K562 (cell line): ENCODE measurements around the gene SPATA21. TPM values are rescaled to one million over a fixed set of nuclear protein-coding genes. Genes with fewer than 3 reads are reported as not detected.

ENCODE experiments used
- ATAC-seq: fragments of 200-7000 bp; cut with Tn5 transposase; 3 replicates; pipeline ENCODE4 v1.9.1; 2020; ENCODE audit warnings: moderate library complexity
- BruUV-seq: library from RNA; stranded (reverse); fragments of 400-500 nt; replicated peaks from 2 replicates; lab custom pipeline; 2021; lab: Mats Ljungman, UMichigan
- CTCF ChIA-PET: fragments of 300-600 bp; formaldehyde crosslinking; extraction: SDS; loops from one replicate; lab custom pipeline; 2021; ENCODE audit warnings: low intra/inter-chr PET ratio; lab: Yijun Ruan, JAX
- POLR2A ChIA-PET: fragments of 300-600, 350-650 bp; sonication (Branson Sonifier 250); formaldehyde crosslinking; extraction: SDS; loops from one replicate; lab custom pipeline; 2021; ENCODE audit warnings: antibody characterized with exemption, inconsistent platforms; lab: Yijun Ruan, JAX
- DNase-seq, 4 experiments: peaks; one replicate each; pipeline versions ENCODE4 v3.0.0 to v3.0.0-alpha.2; 2011 to 2018; ENCODE audit warnings: low spot score in 3 of 4, mixed read lengths in 3 of 4; ENCODE audit errors: extremely low read depth in 1 of 4
- FAIRE-seq: peaks from 2 replicates; lab custom pipeline; 2011; peaks lifted over from hg19 to GRCh38; lab: Jason Lieb, UNC
- H2AFZ ChIP-seq: 2 replicates; pipeline ENCODE4 v1.6.0; 2011; ENCODE audit warnings: low read depth, low read length, control low read depth, inconsistent platforms
- H3K27ac ChIP-seq: fragments of 200-600 bp; 3 replicates; pipeline ENCODE4 v1.8.0; 2011; ENCODE audit warnings: low read depth, mild to moderate bottlenecking, control low read depth, inconsistent platforms, low read length, moderate library complexity, mixed read lengths; ENCODE audit errors: extremely low read depth
- H3K27me3 ChIP-seq, 2 experiments: fragments of 300-600 bp in 1 of 2; 2 replicates in 1 of 2; 3 replicates in 1 of 2; pipeline versions ENCODE4 v1.6.0 to v1.8.0; 2011; ENCODE audit warnings: inconsistent platforms in 2 of 2, low read length in 2 of 2, mild to moderate bottlenecking in 1 of 2, mixed read lengths in 1 of 2, moderate library complexity in 1 of 2; ENCODE audit not compliant: control insufficient read depth in 2 of 2, insufficient read depth in 2 of 2
- H3K36me3 ChIP-seq: fragments of 300-600 bp; 3 replicates; pipeline ENCODE4 v1.8.0; 2011; ENCODE audit warnings: mild to moderate bottlenecking, low read length, inconsistent platforms; ENCODE audit not compliant: control insufficient read depth, insufficient read depth
- H3K4me1 ChIP-seq, 2 experiments: fragments of 200-600 bp in 1 of 2; replicated peaks in 1 of 2; 2 replicates in 1 of 2; 3 replicates in 1 of 2; pipeline versions ENCODE4 v1.5.1 to v1.8.0; 2011; ENCODE audit warnings: inconsistent platforms in 2 of 2, low read length in 2 of 2, mild to moderate bottlenecking in 1 of 2, mixed read lengths in 1 of 2, moderate library complexity in 1 of 2; ENCODE audit not compliant: control insufficient read depth in 2 of 2, insufficient read depth in 2 of 2
- H3K4me2 ChIP-seq: 2 replicates; pipeline ENCODE4 v1.6.1; 2011; ENCODE audit warnings: low read length, control low read depth, inconsistent platforms, mixed read lengths; ENCODE audit not compliant: insufficient read depth
- H3K4me3 ChIP-seq: fragments of 200-600 bp; sonication (generic), shearing (Covaris generic); 2 replicates; pipeline ENCODE4 v1.5.1; 2016; ENCODE audit warnings: control low read depth, inconsistent platforms
- H3K79me2 ChIP-seq: fragments of 200-600 bp; 3 replicates; pipeline ENCODE4 v1.8.0; 2011; ENCODE audit warnings: low read length, inconsistent platforms; ENCODE audit not compliant: control insufficient read depth, insufficient read depth
- H3K9ac ChIP-seq, 2 experiments: 2 replicates each; pipeline versions ENCODE4 v1.6.0 to v1.6.1; 2011; ENCODE audit warnings: low read depth in 2 of 2, low read length in 2 of 2, control low read depth in 1 of 2, inconsistent platforms in 1 of 2, mild to moderate bottlenecking in 1 of 2, mixed read lengths in 1 of 2; ENCODE audit not compliant: insufficient read depth in 1 of 2
- H3K9me1 ChIP-seq: one replicate; pipeline ENCODE4 v1.6.0; 2011; ENCODE audit warnings: inconsistent platforms, mild to moderate bottlenecking, low read length, moderate library complexity; ENCODE audit not compliant: control insufficient read depth, insufficient read depth
- H3K9me3 ChIP-seq: replicated peaks from 2 replicates; pipeline ENCODE4 v1.5.1; 2011; ENCODE audit warnings: low read depth, low read length, inconsistent platforms; ENCODE audit not compliant: control insufficient read depth, insufficient read depth
- H4K20me1 ChIP-seq: replicated peaks from 2 replicates; pipeline ENCODE4 v1.6.1; 2011; ENCODE audit warnings: low read length, inconsistent platforms, mixed read lengths; ENCODE audit not compliant: control insufficient read depth, insufficient read depth
- FOSL1 ChIP-seq: fragments of 200-800 bp; sonication (Bioruptor generic); conservative IDR thresholded peaks from 2 replicates; pipeline ENCODE4 v1.6.1; 2016; ENCODE audit warnings: missing genetic modification characterization, missing compliant biosample characterization
- FOXP1 ChIP-seq: sonication (generic); formaldehyde crosslinking; IDR thresholded peaks from 2 replicates; pipeline ENCODE4 v1.8.0; 2022; ENCODE audit warnings: mild to moderate bottlenecking, missing genetic modification reagents
- GATAD2A ChIP-seq: fragments of 450-650 bp; IDR thresholded peaks from 2 replicates; pipeline ENCODE4 v1.6.1; 2017
- MED1 ChIP-seq: sonication (generic); formaldehyde crosslinking; IDR thresholded peaks from 2 replicates; pipeline ENCODE4 v1.8.1; 2023; ENCODE audit warnings: missing genetic modification reagents, borderline replicate concordance
- NCOA2 ChIP-seq, 2 experiments: fragments of 450-650 bp; IDR thresholded peaks; 2 replicates each; pipeline ENCODE4 v1.6.1; 2018; ENCODE audit warnings: mild to moderate bottlenecking in 2 of 2, moderate library complexity in 1 of 2; ENCODE audit not compliant: partially characterized antibody in 2 of 2
- POU5F1 ChIP-seq: fragments of 150-350 bp; IDR thresholded peaks from 2 replicates; pipeline ENCODE4 v1.6.1; 2014; ENCODE audit warnings: borderline replicate concordance, low read length, low read depth, mild to moderate bottlenecking; ENCODE audit not compliant: partially characterized antibody
- PPARD ChIP-seq: fragments of 250-450 bp; sonication (Bioruptor Pico); IDR thresholded peaks from 2 replicates; pipeline ENCODE4 v1.8.0; 2022; ENCODE audit warnings: inconsistent platforms, mild to moderate bottlenecking, moderate library complexity
- SMAD4 ChIP-seq: fragments of 250-450 bp; sonication (Bioruptor Pico); conservative IDR thresholded peaks from 2 replicates; pipeline ENCODE4 v1.8.0; 2021; ENCODE audit warnings: inconsistent platforms, mild to moderate bottlenecking, moderate library complexity
- ZNF695 ChIP-seq: fragments of 450-650 bp; formaldehyde crosslinking; IDR thresholded peaks from 2 replicates; pipeline ENCODE4 v1.4.0; 2020; ENCODE audit warnings: mild to moderate bottlenecking, moderate library complexity
- ZNF707 ChIP-seq: fragments of 250-450 bp; sonication (Bioruptor Pico); conservative IDR thresholded peaks from 2 replicates; pipeline ENCODE4 v1.8.0; 2022; ENCODE audit warnings: inconsistent platforms, mild to moderate bottlenecking, moderate library complexity
- ZNF717 ChIP-seq: fragments of 250-450 bp; sonication (Bioruptor Pico); IDR thresholded peaks from 2 replicates; pipeline ENCODE4 v1.5.0; 2021
- WGBS: fragments of 100-300 bp; shearing (Covaris generic); methylation state at CpG from one replicate; pipeline ENCODE4 v1.1.6; 2016; ENCODE audit warnings: low coverage, mixed read lengths; ENCODE audit not compliant: insufficient coverage; ENCODE audit errors: missing lambda C conversion rate; 5-methylcytosine and 5-hydroxymethylcytosine counted together
- in situ Hi-C: fragments of 300-500 bp; cut with MboI; formaldehyde crosslinking; loops from 4 replicates; pipeline ENCODE4 v1.15.0; 2018; ENCODE audit warnings: inconsistent platforms, mixed read lengths
- intact Hi-C: fragments of 100-400 bp; cut with micrococcal nuclease; formaldehyde crosslinking; loops from 2 replicates; pipeline ENCODE4 v1.14.2; 2022
- polyA plus RNA-seq, 8 experiments: library from polyadenylated mRNA; depleted of rRNA in 4 of 8; stranded (reverse) in 5 of 8; unstranded in 3 of 8; fragments of >200 nt; fragmentation: Nextera tagmentation in 2 of 8; fragmentation: Illumina TruSeq in 1 of 8; extraction: Ambion mirVana in 2 of 8; extraction: Trizol in 1 of 8; gene quantifications; 2 replicates each; pipeline versions ENCODE4 v1.2.1 to v1.2.3, GENCODE V29; 2011 to 2014; ENCODE audit warnings: inconsistent platforms in 1 of 8, missing spikeins in 1 of 8
- total RNA-seq, 7 experiments: library from RNA; depleted of rRNA in 6 of 7; stranded (reverse); fragments of >200 nt in 6 of 7; fragmentation: Illumina TruSeq in 2 of 7; extraction: Trizol in 2 of 7; gene quantifications; 2 replicates each; pipeline versions ENCODE4 v1.2.1 to v1.2.3, GENCODE V29; 2011 to 2021; ENCODE audit warnings: low replicate concordance in 1 of 7
- TF ChIP-seq, protein P1 (sequence below): conservative IDR thresholded peaks from 2 replicates; pipeline ENCODE4 v1.6.1; 2011; ENCODE audit warnings: low read depth, mild to moderate bottlenecking, low read length; ENCODE audit not compliant: control insufficient read depth
- TF ChIP-seq, protein P2 (sequence below), 2 experiments: fragments of 450-650 bp in 1 of 2; sonication (generic) in 1 of 2; formaldehyde crosslinking in 1 of 2; IDR thresholded peaks in 1 of 2; conservative IDR thresholded peaks in 1 of 2; 2 replicates each; pipeline versions ENCODE4 v1.6.1 to v1.8.1; 2016 to 2023; ENCODE audit warnings: mild to moderate bottlenecking in 2 of 2, moderate library complexity in 2 of 2, inconsistent platforms in 1 of 2, missing genetic modification reagents in 1 of 2
- TF ChIP-seq, protein P3 (sequence below): fragments of 450-650 bp; formaldehyde crosslinking; conservative IDR thresholded peaks from 2 replicates; pipeline ENCODE4 v1.4.0; 2022; ENCODE audit warnings: mild to moderate bottlenecking, missing genetic modification characterization

The SPATA21 gene
- total and polyA plus RNA-seq, 9 of the 15 experiments (the other 6 are each of a cell fraction or from before 2014, with no cell fraction given), result 0.10 to 0.36 (median 0.13) TPM; not detected in 3

DNA sequence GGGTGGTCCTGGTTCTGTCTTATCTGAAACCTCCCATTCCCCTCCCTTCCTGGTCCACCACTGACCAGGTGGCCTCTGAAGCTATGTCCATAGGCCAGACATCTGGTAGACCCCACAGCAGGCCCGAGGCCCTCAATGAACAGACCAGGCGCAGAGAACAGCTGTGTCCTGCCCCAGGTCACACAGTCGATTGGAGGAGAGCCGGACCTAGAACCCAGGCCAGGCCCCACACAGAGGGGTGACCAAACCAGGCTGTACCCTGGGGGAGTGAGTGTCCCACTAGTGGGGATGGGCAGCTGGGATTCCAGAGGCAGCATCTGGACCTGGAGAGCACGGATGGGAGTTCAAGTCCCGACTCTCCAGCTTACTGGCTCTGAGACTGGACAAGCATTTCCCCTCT is 47.7 kb upstream of the SPATA21 start (continued):
- TF ChIP-seq, protein P1, sequence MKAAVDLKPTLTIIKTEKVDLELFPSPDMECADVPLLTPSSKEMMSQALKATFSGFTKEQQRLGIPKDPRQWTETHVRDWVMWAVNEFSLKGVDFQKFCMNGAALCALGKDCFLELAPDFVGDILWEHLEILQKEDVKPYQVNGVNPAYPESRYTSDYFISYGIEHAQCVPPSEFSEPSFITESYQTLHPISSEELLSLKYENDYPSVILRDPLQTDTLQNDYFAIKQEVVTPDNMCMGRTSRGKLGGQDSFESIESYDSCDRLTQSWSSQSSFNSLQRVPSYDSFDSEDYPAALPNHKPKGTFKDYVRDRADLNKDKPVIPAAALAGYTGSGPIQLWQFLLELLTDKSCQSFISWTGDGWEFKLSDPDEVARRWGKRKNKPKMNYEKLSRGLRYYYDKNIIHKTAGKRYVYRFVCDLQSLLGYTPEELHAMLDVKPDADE, result no peak
- TF ChIP-seq, protein P2, sequence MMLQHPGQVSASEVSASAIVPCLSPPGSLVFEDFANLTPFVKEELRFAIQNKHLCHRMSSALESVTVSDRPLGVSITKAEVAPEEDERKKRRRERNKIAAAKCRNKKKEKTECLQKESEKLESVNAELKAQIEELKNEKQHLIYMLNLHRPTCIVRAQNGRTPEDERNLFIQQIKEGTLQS (IDR thresholded peaks at IDR 0.05), result no peak
- TF ChIP-seq, protein P2 (CRISPR knock-in tag; conservative IDR thresholded peaks at IDR 0.05), result no peak

DNA sequence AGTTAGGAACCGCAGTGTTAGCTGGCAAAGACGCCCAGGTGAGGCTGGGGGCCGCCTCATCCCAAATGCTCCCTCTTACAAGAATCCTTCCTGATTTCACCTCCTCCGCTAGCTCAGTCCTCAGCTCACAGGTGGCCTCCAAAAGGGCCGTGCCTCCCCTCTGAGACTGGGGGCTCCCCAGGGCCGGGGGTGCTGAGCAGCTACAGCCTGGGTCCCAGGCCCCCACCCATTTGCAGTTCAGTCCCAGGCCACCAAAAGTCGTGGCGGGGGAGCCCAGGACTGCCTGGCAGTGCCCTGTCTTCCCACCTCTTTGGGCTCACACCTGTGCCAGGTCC is 47.2 kb upstream of the SPATA21 start:
- H3K4me3 ChIP-seq, result no peak overlapping the region
- DNase-seq (no peak), FAIRE-seq (no peak), ATAC-seq (no peak)
- no peak overlapping the region for H2AFZ ChIP-seq
- no TSS peak for BruUV-seq
- no peaks in the 10 kb centered on the region for H3K79me2 ChIP-seq
- peaks cover 0 to 11% of the 10 kb centered on the region in 2 experiments; a peak in 2 of 5 replicates for H3K4me1 ChIP-seq
- H3K9ac ChIP-seq, result peak overlapping the region in 1 of 2 experiments; percentile 64; a peak in 1 of 4 replicates
- H3K27me3 ChIP-seq, result no peaks in the 10 kb centered on the region
- intact Hi-C loops (no loop called here), in situ Hi-C loops (no loop called here)
- 70% methylated on average over 6 of the region's 8 CpGs for WGBS
- no peak overlapping the region for H3K4me2 ChIP-seq
- H4K20me1 ChIP-seq, result no peaks in the 10 kb centered on the region
- CTCF ChIA-PET, result no interaction called here
- TF ChIP-seq FOXP1 (no peak), POU5F1 (no peak), ZNF707 (CRISPR knock-in tag) (no peak), MED1 (CRISPR knock-in tag) (no peak), SMAD4 (CRISPR knock-in tag) (no peak), FOSL1 (no peak), GATAD2A (no peak), PPARD (CRISPR knock-in tag) (no peak), ZNF717 (CRISPR knock-in tag) (no peak), NCOA2 (IDR thresholded peaks at IDR 0.05; ENCODE audit: partially characterized antibody in 2 of 2) (no peak), ZNF695 (CRISPR knock-in tag) (no peak)
- TF ChIP-seq, protein P3, sequence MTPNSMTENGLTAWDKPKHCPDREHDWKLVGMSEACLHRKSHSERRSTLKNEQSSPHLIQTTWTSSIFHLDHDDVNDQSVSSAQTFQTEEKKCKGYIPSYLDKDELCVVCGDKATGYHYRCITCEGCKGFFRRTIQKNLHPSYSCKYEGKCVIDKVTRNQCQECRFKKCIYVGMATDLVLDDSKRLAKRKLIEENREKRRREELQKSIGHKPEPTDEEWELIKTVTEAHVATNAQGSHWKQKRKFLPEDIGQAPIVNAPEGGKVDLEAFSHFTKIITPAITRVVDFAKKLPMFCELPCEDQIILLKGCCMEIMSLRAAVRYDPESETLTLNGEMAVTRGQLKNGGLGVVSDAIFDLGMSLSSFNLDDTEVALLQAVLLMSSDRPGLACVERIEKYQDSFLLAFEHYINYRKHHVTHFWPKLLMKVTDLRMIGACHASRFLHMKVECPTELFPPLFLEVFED (CRISPR knock-in tag), result no peak
- H3K27ac ChIP-seq, result no peak overlapping the region
- POLR2A ChIA-PET, result interaction anchor here (0.6 to 1.3 kb wide), 4 partner anchors 14 to 475 kb away, joined by 3 to 6 read pairs (median 3); no protein-coding TSS in a partner anchor
- H3K9me3 ChIP-seq, result no peaks in the 10 kb centered on the region
- no peaks in the 10 kb centered on the region for H3K36me3 ChIP-seq
- H3K9me1 ChIP-seq, result no peaks in the 10 kb centered on the region
